HepG2 (cell line): ENCODE results near the gene GCHFR. TPM values are rescaled to one million over a fixed set of nuclear protein-coding genes. Genes with fewer than 3 reads are reported as not detected.

Experiments used
- ZBED4 ChIP-seq: sonication (generic); formaldehyde crosslinking; IDR thresholded peaks from 2 replicates; pipeline ENCODE4 v1.4.0; 2020; ENCODE audit warnings: missing genetic modification reagents, borderline replicate concordance
- ZNF281 ChIP-seq: sonication (generic); formaldehyde crosslinking; IDR thresholded peaks from 2 replicates; pipeline ENCODE4 v1.4.0; 2020; ENCODE audit warnings: missing genetic modification reagents, borderline replicate concordance
- ZNF318 ChIP-seq: sonication (generic); formaldehyde crosslinking; IDR thresholded peaks from 2 replicates; pipeline ENCODE4 v1.4.0; 2020; ENCODE audit warnings: mild to moderate bottlenecking, missing genetic modification reagents
- ZNF646 ChIP-seq: sonication (generic); formaldehyde crosslinking; IDR thresholded peaks from 2 replicates; pipeline ENCODE4 v1.9.0; 2021; ENCODE audit warnings: mild to moderate bottlenecking, missing genetic modification reagents
- polyA plus RNA-seq, 8 experiments: library from polyadenylated mRNA; depleted of rRNA in 3 of 8; stranded (reverse) in 7 of 8; unstranded in 1 of 8; fragments of >200 nt; fragmentation: Illumina TruSeq in 4 of 8; extraction: Trizol in 4 of 8; gene quantifications; 2 replicates each; pipeline versions ENCODE4 v1.2.1 to v1.2.3, GENCODE V29; 2011 to 2016; ENCODE audit warnings: low read depth in 4 of 8, missing spikeins in 1 of 8, mixed read lengths in 1 of 8; ENCODE audit not compliant: insufficient read depth in 1 of 8
- total RNA-seq, 5 experiments: library from RNA; depleted of rRNA; stranded (reverse); fragments of >200 nt; fragmentation: Illumina TruSeq; extraction: Trizol; gene quantifications; 2 replicates each; pipeline ENCODE4 v1.2.3, GENCODE V29; 2016; ENCODE audit warnings: low read depth in 1 of 5

GCHFR gene
- total and polyA plus RNA-seq, 2 of the 13 experiments (the other 11 are each of a cell fraction or from before 2014, with no cell fraction given): 51.5 to 92.4 TPM

- TF ChIP-seq ZNF646 (CRISPR knock-in tag) (no peak), ZNF318 (CRISPR knock-in tag) (no peak), ZNF281 (CRISPR knock-in tag) (no peak), ZBED4 (peak; percentile 65; the same call in 1 of the 2 replicates)
Observed at GRCh38 chr15:40763801-40764628, at the start of gene GCHFR (continued).
